ENCODE measurements around the gene COL13A1.

Gene COL13A1

DNA sequence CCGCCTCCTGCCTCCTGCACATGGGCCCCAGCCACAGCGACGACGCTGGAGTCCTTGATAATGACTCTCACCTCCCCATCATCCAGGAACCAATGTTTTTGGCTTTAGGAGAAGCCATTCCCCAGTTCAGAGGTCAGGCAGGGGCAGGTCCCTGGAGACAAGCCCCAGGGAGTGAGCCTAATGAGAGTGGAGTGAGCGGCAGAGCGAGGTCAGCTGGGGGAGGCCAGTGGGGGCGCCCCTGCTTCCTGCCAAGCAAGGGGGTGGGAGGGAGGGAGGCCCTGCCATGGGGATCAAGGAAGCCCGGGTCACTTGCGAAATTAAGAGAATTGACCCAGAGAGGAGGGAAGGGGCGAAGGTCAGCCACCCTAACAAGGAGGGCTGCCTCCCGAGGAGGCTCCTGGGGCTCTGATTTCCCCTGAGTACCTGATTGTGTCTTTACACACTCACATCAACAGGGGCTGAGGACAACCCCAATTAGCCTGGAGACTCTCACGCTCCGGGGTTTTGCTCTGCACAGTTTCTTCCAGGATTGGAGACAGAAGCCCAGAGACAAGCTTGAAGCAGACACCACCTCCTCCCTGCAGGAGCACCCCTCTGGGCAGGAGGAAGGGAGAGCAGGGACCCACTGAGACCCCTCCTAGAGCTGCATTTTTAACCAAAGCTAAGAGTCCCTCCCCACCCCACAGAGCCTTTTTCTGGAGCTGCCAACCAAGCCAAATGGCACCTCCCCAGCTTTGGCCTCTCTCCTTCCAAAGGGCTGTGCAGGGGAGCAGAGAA, 112.1 kb downstream of the COL13A1 start:
- DNase-seq = no peak

DNA sequence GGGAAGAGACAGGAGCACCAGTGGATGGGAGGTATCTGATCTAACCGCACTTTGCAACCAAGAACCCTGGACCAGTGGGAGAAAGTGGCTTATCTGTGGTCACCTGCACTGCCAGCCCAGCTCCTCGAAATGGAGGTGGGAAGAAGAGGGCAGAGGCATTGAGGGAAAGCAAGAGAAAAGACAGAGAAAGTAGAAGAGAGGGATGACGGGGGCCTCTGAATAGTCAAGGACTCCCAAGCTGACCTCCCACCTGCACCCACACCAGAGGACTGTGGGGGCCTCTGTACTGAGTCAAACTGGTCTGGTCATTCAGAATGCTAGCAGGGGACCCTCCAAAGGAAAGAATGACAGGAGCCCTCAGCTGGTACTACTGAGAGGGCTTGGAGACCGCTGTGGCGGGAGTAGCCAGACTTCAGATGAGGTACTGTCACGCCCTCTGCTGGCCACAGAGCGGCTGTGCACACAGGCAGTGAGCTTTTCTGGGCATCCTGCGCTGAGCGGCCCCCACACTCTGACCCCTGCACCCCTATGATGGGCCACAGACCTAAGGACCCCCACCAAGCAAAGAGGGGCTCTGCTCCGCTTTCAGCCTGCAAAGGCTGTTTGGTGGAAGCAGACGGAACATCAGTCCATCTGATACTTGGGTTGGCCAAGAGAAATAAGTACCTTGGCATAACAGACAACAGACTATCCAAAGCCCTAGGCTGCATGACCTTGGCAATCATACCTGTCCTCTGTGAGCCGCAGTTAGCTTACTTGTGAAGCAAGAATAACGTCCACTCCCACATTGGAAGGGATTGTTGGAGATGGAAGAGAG, 112.9 kb downstream of the COL13A1 start:
- DNase-seq = peak; percentile 66

DNA sequence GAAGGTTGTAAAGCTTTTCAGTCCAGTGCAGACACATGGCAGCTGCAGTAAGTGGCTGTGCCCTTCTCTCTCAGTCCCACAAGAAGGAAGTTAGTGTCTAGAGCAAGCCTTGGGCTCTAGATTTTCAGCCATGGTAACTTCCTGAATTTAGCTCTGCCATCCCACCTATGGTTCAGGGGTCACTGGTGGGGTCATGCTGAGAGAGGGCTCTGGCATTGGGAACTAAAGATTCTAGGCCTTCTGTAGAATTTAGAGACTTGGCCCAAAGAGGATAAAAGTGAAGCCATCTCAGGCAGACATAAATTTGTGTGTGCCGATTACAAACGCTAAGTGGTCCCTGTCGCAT, 113.5 kb downstream of the COL13A1 start:
- DNase-seq = no peak

DNA sequence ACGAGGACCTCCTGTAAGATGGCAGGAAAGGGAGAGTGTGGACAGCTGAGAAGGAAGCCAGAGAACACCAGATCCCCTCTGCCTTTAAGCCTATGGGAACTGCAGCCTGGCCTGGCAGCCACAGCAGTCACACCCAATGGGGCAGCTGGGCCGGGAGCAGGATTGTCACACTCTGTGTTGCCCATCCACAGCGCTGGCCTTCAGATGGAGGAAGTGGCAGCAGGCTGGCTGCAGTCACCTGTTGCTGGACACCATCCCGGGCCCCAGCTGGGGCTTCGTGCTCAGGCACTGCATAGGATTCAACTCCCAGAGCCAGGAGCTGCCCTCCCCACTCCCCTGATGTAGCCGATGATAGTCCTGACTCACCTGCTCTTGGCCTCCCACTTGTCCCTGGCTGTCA, 114.4 kb downstream of the COL13A1 start:
- no peak for DNase-seq

DNA sequence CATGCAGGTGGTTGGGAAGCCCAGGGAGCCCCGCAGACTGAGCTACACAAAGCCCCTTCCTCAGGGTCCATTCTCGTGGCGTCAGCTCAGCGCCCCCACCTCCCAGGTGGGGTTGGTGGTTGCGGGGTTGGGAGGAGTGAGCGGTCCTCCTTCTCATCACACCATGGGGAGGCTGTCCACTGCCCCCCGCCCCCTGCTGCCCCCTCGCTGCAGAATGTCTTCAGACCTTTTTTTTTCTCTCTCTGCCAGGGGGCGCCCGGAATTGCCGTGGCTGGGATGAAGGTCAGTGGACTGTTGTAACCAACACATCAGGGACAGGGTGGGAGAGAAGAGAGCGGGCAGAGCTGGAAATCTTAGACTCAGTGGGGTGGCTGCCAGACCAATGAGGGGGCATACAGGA, 116.3 kb downstream of the COL13A1 start:
- no peak for DNase-seq

DNA sequence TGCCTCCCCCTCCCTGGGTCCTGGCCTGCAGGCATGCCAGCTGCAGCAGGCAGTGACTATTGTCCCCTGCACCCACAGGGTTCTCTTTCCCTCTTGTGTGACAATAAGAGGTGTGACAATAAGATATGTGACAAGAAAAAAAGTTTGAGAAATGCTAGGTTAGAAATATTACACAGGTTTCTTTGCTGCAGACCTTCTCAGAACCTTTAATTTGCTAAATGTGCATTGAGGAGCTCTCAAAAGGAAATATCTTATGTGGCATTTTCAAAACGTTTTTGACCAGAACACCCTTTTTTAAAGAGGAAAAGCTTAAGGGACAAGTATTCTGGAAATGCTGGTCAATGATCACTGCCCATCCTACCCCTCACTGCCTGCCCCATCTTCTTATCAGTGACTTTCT, 117.5 kb downstream of the COL13A1 start:
- DNase-seq = no peak

DNA sequence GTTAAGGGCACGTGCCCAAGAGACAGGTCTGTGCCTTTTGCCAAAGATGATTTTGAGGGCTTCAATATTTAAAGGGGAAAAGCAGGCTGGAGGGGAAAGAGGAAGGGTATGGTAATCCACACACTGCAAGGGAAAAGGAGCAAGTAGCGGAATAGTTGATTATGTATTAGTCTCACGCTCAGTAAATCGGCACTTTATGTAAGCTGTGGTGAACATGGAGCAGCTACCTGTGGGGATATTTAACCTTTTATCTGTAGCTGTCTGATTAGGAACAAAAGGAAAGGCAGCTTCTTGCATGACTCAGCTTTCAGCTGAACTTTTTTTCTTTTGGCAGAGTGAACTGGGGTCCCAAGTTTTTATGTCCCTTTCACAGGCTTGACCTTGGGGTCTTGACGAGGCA, 123.4 kb downstream of the COL13A1 start:
- no peak for DNase-seq

DNA sequence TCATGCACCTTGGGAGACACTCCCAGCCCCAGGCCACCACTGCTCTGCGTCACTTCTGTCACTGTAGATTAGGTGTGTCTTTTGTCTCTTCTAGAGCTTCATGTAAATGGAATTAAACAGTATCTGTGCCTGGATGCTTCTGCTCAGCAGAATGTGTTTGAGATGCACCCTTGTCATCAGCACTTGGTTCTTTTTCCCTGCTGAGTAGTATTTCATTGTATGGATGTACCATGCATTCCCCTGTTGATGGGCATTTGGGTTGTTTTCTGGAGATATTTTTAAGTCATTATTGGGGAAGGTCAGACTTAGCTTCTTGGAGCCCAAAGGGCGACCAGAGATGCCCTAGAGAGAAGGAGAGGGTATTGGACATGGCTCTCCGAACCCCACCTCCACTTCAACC, 126.6 kb downstream of the COL13A1 start:
- DNase-seq = no peak

DNA sequence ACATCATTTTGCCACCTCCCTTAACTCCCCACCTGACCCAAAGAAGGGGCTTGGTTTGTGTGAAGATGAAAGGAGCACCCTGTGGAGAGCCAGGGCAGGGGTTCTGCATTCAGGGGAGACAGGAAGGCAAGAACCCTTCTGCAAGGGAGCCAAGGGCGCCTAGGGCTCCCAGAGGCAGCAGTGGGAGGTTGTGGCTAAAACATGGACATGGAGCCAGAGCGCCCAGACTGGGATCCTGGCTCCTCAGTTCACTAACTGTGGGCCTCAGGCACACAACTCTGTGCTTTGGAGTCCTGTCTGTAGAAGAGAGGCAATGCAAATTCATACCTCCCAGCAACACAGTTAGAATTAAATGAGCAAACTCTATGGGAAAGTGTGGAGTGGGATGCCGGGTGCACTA, 127.9 kb downstream of the COL13A1 start:
- no peak for DNase-seq

DNA sequence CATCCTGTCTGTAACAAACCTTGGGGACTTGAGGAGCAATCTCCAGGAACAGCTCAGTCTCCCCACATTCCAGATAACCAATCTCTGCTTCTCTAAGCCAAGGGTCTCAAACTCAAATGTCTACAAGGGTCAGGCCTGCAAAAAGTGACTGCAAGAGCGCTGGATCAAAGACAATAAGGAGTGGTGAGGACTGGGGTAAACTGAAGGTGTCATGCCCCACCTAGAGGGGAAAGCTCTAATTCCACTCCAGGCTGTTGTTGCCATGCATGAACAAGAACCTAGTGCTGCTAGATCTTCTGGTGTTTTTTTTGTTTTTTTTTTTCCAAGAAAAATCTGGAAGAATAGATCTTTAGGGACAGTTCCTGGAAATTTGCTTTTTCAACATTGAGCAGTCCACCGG, 133.1 kb downstream of the COL13A1 start:
- no peak for DNase-seq

DNA sequence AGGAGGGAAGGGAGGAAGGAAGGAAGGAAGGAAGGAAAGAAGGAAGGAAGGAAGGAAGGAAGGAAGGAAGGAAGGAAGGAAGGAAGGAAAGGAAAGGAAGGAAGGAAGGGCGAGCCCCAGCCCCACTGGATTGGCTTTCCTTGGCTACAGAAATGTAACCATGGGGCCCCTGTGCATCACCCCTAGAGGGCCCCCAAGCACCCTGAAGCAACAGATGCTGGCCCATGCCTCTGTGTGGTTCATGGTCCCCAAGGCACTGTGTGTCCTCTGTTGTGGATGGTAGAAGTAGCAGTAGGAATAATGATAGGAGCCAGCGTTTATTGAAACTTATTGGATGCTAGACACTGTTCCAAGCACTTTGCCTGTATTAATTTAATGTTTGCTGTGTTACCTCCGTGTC, 134.4 kb downstream of the COL13A1 start:
- peak; percentile 71 for DNase-seq

DNA sequence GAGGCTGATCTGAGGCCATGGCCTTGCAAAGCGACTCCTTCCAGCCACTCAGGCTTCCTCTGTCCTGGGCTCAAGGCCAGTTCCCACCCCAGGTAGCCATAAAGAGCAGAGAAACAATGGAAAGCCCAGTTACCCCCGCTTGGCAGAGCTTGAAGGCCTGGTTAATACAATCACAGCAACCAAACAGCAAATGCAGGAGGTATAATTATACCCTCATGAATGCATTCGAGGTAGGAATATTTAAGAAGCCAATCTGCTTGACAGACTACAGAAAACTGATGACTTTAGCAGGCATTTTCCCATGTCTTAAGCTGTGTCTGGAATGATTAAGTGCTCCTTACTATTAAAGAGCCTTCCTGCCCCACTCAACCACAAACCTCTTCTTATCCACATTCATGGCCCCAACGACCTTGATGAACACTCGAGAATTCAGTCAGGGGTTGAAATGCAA, 136.9 kb downstream of the COL13A1 start:
- no peak for DNase-seq

DNA sequence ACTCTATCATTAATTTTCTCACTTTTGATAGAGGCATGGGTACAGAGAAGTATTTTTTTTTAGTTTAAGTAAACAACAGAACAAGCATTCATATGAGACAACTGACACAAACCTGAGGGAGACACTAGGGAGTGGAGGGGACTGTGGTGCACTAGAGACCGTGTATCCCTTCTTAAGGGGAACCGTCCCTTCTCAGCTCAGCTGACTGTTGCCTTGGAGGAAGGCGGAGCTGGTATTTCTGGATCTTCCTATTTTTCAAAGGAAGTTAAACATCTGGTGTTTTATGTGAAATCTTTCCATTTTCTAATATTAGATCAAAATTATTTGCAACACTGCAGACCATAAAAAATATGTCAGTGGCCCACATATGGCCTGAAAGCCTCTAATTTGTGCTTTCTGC, 137.4 kb downstream of the COL13A1 start:
- peak; percentile 60 for DNase-seq

DNA sequence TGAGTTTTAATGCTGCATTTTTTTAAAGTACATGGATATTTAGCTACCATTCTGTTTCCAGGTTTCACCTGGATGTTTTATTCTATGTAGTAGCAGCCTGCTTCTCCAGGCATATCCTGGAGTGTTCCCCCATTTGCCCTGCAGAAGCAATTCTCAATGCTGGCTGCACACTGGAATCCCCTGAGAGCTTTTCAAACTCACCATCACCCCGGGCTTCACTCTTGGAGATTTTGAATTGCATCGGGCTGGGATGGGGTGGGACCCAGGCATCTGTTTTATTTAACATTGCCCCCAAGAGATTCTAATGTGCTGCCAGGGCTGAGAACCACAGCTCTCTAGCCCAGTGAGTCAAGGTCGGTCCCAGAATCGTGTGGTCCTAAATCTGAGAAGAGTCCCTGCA, 137.8 kb downstream of the COL13A1 start:
- DNase-seq = no peak

DNA sequence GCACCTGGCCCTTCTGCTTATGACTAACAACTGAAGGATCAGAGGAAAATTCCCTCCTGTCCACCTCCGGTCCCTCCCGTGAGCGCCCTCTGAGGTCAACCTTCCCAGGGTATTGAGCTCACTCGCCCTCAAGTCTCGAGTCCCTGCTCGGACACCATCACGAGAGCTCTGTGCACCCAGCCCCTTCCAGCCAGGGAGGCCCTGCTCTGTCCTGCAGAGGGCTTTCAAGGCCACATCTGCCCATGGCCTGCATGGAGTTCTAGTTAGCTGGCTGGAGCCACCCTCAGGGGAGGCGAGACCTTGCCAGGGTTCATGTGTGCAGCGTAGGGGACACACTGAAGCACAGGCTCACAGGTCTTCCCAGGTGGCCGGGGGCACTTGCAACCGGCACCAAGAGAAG, 140.0 kb downstream of the COL13A1 start:
- DNase-seq = no peak

DNA sequence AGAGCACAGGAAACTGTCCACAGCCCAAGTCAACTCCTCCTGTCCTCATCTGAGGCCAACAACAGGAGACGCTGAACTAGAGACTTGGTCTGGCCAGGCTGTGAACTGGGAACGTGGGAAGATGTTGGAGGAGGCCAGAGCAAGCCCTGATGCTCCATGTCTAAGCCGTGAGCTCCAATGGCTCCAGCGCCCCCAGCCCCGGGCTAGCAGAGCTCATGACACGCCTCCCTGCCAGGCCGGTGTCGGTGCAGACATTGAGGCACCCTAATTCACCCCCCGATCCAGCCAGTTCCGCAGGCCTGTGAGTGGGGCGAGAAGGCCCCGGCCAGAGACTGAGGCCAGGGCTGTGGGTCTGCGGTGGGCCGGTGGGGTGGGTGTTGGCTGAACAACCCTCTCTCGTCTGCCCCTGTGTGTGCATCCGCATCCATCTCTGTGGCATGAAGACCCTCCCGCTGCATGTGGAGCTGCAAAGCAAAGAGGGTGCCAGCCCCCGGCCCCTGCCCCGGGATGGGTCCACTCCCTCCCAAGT, 141.7 kb downstream of the COL13A1 start:
- DNase-seq = no peak

DNA sequence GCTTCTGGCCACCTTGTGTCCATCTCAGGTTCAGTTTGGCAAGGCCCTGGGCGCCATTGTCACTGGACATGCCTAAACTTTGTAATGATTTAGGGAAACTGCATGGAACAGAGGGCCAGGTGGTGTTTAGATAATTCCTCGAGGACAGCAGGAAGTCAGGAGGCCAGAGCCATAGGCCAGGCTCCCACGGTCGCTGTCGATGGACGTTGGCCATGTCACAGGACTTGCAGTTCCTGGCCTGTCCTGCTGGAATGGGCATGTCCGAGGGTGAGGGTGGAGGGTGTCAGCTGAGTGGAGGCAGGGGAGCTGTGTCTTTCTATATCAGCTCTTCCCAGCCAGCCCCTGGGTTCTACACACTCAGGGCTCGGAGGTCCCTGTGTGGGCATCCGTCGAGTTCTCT, 143.1 kb downstream of the COL13A1 start:
- DNase-seq = no peak

DNA sequence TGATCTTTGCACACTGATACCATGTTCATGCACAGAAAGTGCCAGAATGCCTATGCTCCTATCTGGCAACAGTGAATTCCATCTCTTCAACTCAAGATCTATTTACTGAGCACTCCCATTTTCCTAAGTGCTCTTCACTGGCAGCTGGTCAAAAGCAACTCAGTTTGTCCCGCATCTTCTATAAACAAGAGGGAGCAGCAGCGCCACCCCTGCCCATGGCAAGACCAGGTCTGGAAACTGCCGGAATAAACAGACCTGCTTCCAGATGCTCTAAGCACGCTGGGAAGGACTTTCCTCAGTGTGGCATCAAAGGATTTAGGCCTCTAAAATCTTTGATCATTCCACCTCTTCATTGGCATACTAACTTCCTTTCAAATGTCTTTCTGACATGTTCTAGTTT, 146.6 kb downstream of the COL13A1 start:
- no peak for DNase-seq

DNA sequence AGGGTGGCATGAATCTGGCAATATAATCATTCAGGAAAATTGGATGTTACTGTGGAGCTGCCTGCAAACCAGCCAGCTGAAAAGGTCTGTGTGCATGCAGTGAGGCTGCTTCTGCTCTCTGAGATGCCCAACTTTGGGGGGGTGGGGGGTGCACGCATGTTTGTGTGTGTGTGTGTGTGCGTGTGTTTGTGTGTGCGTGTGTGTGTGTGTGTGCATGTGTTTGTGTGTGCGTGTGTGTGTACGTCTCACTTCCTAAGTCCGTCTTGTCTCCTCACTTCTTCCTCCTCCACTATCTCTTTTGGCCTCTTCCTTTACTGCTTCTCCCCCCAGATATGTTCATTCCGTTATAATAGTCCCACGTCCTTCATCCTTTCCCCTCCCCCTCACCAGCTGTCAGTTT, 148.1 kb downstream of the COL13A1 start:
- no peak for DNase-seq

DNA sequence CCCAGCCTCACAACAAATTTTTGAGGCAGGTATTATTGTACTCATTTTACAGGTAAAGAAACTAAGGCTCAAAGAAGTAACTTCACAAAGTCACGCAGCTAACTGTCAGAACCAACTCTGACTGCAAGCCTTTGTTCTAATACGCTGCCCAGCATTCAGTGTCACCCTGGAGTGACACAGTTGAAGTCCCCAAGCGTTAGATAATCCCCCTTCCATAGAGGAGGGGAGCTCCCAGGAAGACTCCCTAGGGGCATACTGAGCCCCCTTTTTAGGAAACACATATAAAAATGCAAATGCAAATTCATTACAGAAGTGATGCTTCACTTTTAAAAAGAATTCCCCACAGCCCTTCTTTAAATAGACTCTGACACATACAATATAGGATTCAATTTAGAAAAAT, 150.0 kb downstream of the COL13A1 start:
- no peak for DNase-seq

DNA sequence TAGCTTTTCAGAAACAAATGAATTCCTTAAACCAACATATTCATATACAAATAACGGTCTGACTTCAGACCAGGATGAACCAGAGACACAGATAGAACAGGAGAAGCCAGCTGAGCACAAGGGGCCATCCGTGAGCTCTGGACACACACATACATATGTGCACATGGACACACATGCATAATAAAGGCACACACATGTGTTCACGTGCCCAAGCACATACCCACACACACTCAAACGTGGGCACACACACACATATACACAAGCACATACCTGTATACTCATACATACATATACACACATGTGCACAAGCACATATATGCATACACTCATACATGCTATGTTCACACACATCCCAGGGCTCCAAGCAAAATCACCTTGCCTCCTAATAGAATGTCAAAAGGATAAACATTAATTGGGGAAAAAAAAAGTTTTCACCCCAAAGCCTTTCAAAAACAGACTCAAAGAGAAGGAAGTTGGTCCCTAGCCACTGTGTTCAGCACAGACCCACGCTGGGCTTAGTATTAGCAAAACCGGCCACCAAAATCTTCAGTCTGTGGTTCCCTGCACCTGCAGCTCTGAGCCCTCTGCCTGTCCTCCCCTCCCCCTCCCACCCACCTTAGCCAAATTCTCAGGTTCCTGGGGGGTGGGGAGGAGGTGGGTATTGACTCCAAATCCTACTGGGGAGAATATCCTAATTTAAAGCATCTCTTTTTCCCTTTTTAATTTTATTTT, 150.5 kb downstream of the COL13A1 start:
- DNase-seq = no peak

DNA sequence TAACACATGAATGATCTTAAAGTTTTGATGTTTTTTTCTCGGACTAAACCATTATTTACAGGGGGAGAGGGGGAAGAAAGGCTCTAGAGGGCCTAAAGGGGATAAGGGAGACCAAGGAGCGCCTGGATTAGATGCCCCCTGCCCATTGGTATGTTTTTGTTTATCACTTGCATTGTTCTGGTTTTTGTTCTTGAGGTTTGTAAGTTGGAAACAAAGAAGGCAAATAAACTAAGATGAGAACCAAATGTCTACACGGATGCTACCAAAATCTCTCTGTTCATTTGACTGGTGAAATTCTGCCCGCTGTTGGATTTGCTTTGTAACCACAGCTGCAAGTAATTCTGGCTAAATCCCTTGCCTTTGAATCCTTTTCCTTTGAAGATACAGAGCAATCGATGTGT, 151.1 kb downstream of the COL13A1 start:
- DNase-seq = no peak

DNA sequence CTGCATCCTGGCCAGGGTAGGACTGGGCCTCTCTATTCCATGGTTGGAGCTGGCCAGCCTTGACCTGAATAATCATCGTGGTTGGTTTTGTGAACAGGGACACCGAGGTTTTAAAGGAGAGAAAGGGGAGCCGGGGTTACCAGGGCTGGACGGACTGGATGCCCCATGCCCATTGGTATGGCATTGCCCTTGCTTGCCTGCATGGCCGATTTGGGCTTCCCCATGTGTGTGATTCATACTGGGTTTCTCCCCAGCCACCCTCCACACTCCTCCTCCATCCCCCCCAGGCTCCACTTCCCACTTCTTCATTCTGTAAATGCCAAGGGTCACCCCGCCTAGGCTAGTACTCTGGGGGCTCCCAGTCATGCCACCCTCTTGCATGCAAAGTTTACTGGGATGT, 152.1 kb downstream of the COL13A1 start:
- DNase-seq = peak; percentile 91

All from suppressor macrophage treated with lipopolysaccharide for 4 hours (primary cell).